GM19043 (cell line): ENCODE measurements around the gene C20orf204.
"Not testable (repeated sequence)": the region's sequence is repeated elsewhere in the genome, so short reads cannot be mapped to it uniquely, and the experiment has no call there.

Experiments used
- ATAC-seq: cut with Tn5 transposase; IDR thresholded peaks from one replicate; pipeline ENCODE4 v1.9.1; 2021; ENCODE audit warnings: low read depth; ENCODE audit not compliant: unreplicated experiment

C20orf204 gene

GRCh38 chr20:64081624-64081964, 45.6 kb downstream of the C20orf204 start:
- ATAC-seq, result no peak

- no peak for ATAC-seq
Observed at GRCh38 chr20:64082126-64082731, 46.2 kb downstream of the C20orf204 start.

- no peak for ATAC-seq
Observed at GRCh38 chr20:64082820-64083377, 46.9 kb downstream of the C20orf204 start.

- no peak for ATAC-seq
Observed at GRCh38 chr20:64083378-64083803, 47.4 kb downstream of the C20orf204 start.

DNA sequence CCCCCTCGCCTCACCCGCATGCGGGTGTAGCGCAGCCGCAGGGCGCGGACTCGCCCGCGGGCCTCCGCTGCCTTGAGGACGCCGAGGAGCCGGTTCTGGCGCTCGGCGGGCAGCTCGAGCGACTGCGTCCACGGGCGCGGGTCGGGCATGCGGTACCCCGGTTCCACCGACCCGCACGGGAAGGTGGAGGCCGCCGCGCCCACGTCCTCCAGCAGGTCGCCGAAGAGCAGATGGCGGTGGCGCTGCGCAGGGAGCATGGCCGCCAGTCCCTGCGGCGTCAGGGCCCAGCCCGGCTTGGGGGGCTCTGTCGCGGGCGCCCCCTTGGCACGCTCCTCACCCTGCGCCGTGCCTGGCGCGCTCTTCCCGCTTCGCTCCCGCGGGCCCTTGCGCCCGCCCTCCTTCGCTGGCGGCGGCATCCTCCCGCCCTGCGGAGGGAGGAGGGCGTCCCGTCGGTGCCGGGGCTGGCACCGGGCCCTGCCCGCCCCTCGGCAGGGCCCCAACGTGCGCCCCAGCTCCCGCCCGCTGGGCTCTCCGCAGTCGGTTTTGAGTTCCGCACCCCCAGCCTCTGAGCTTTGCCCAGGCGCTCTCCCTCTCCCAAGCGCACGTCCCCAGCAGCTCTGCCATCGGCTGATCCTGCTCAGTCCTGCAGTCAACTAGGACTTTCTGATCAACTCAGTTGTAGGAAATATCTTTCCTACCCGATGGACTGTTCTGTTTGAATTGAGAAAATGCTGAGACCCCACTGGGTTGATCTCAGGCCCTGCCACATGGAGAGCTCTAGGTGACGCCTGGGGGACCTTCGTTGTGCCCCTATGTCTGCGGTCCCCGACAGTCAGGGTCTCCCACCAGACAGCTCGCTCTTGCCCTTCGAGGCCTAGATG, 48.1 kb downstream of the C20orf204 start, which contains the start of gene LKAAEAR1:
TSS of gene LKAAEAR1 (minus strand) at position 595 of the 881 bp plus-strand sequence. CDS start at position 416, 179 bp downstream.
- ATAC-seq, result no peak

GRCh38 chr20:64084685-64085152, 48.7 kb downstream of the C20orf204 start:
- ATAC-seq, result no peak

DNA sequence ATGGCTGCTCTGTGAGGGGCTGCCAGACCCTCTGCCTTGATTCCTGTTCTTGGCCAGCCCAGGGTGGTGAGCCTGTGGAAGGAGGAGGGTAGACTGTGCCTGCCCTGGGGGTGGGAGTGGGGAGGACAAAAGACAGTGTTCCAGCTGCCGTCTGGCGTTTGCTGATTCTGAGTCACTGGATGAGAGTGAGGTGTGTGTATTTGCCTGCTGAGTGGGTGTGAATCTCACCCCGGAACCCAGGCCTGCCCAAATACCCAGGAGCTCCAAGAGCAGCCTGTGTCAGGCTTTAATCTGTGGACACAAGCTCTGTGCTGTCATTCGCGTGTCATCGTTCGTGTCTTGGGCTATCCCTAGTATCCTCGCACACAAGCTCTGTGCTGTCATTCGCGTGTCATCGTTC, 50.8 kb downstream of the C20orf204 start:
- no peak for ATAC-seq

DNA sequence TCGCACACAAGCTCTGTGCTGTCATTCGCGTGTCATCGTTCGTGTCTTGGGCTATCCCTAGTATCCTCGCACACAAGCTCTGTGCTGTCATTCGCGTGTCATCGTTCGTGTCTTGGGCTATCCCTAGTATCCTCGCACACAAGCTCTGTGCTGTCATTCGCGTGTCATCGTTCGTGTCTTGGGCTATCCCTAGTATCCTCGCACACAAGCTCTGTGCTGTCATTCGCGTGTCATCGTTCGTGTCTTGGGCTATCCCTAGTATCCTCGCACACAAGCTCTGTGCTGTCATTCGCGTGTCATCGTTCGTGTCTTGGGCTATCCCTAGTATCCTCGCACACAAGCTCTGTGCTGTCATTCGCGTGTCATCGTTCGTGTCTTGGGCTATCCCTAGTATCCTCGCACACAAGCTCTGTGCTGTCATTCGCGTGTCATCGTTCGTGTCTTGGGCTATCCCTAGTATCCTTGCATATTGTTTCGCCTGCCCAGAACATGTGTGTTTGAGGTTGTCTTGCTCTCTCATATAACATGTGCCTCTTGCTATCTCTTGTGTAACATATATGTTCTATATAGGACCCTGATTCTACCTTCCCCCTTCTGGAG, 51.3 kb downstream of the C20orf204 start:
- not testable (repeated sequence) for ATAC-seq

DNA sequence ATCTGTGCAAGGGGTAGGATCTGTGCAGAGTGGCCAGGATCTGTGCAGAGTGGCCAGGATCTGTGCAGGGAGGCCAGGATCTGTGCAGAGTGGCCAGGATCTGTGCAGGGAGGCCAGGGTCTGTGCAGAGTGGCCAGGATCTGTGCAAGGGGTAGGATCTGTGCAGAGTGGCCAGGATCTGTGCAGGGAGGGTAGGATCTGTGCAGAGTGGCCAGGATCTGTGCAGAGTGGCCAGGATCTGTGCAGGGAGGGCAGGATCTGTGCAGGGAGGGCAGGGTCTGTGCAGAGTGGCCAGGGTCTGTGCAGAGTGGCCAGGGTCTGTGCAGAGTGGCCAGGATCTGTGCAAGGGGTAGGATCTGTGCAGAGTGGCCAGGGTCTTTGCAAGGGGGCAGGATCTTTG, 52.6 kb downstream of the C20orf204 start:
- not testable (repeated sequence) for ATAC-seq
